NCI-H2196 treated with DMSO at 0.1 percent for 48 hours (cell line): Measurements from ENCODE around the gene ZDHHC21.

Experiments used
- DNase-seq: peaks from one replicate; lab custom pipeline; 2025; ENCODE audit not compliant: unreplicated experiment; lab: John Stamatoyannopoulos, UW

Gene ZDHHC21

GRCh38 chr9:14618836-14619420 is 74.3 kb downstream of the ZDHHC21 start:
- DNase-seq = no peak

GRCh38 chr9:14616188-14616982 is 76.8 kb downstream of the ZDHHC21 start:
- DNase-seq = peak; percentile 83

GRCh38 chr9:14608540-14608939 is 84.7 kb downstream of the ZDHHC21 start:
- peak; percentile 30 for DNase-seq

- DNase-seq = no peak
Measured at GRCh38 chr9:14597171-14597799, 95.9 kb downstream of the ZDHHC21 start.

- DNase-seq = no peak
Measured at GRCh38 chr9:14593406-14593805, 99.8 kb downstream of the ZDHHC21 start.

- no peak for DNase-seq
Measured at GRCh38 chr9:14591411-14591810, 101.8 kb downstream of the ZDHHC21 start.

GRCh38 chr9:14585730-14586473 is 107.3 kb downstream of the ZDHHC21 start:
- DNase-seq = no peak

- DNase-seq = no peak
Measured at GRCh38 chr9:14584571-14584970, 108.7 kb downstream of the ZDHHC21 start.

- DNase-seq = no peak
Measured at GRCh38 chr9:14578030-14578429, 115.2 kb downstream of the ZDHHC21 start.

- no peak for DNase-seq
Measured at GRCh38 chr9:14574173-14574572, 119.1 kb downstream of the ZDHHC21 start.

GRCh38 chr9:14573319-14573718 is 119.9 kb downstream of the ZDHHC21 start:
- DNase-seq = no peak

- DNase-seq = no peak
Measured at GRCh38 chr9:14565352-14566016, 127.7 kb downstream of the ZDHHC21 start.

GRCh38 chr9:14563902-14564624 is 129.2 kb downstream of the ZDHHC21 start:
- no peak for DNase-seq

- DNase-seq = no peak
Measured at GRCh38 chr9:14561929-14562405, 131.3 kb downstream of the ZDHHC21 start.
